K562 (cell line): ENCODE results near the gene SLC66A2. TPM values are rescaled to one million over a fixed set of nuclear protein-coding genes. Genes with fewer than 3 reads are reported as not detected.

Experiments used
- ATAC-seq: fragments of 200-7000 bp; cut with Tn5 transposase; 3 replicates; pipeline ENCODE4 v1.9.1; 2020; ENCODE audit warnings: moderate library complexity
- BruUV-seq: library from RNA; stranded (reverse); fragments of 400-500 nt; replicated peaks from 2 replicates; lab custom pipeline; 2021; lab: Mats Ljungman, UMichigan
- CTCF ChIA-PET: fragments of 300-600 bp; formaldehyde crosslinking; extraction: SDS; loops from one replicate; lab custom pipeline; 2021; ENCODE audit warnings: low intra/inter-chr PET ratio; lab: Yijun Ruan, JAX
- POLR2A ChIA-PET: fragments of 300-600, 350-650 bp; sonication (Branson Sonifier 250); formaldehyde crosslinking; extraction: SDS; loops from one replicate; lab custom pipeline; 2021; ENCODE audit warnings: antibody characterized with exemption, inconsistent platforms; lab: Yijun Ruan, JAX
- DNase-seq, 4 experiments: peaks; one replicate each; pipeline versions ENCODE4 v3.0.0 to v3.0.0-alpha.2; 2011 to 2018; ENCODE audit warnings: low spot score in 3 of 4, mixed read lengths in 3 of 4; ENCODE audit errors: extremely low read depth in 1 of 4
- FAIRE-seq: peaks from 2 replicates; lab custom pipeline; 2011; peaks lifted over from hg19 to GRCh38; lab: Jason Lieb, UNC
- H2AFZ ChIP-seq: 2 replicates; pipeline ENCODE4 v1.6.0; 2011; ENCODE audit warnings: low read depth, low read length, control low read depth, inconsistent platforms
- H3K27ac ChIP-seq: fragments of 200-600 bp; 3 replicates; pipeline ENCODE4 v1.8.0; 2011; ENCODE audit warnings: low read depth, mild to moderate bottlenecking, control low read depth, inconsistent platforms, low read length, moderate library complexity, mixed read lengths; ENCODE audit errors: extremely low read depth
- H3K27me3 ChIP-seq, 2 experiments: fragments of 300-600 bp in 1 of 2; 2 replicates in 1 of 2; 3 replicates in 1 of 2; pipeline versions ENCODE4 v1.6.0 to v1.8.0; 2011; ENCODE audit warnings: inconsistent platforms in 2 of 2, low read length in 2 of 2, mild to moderate bottlenecking in 1 of 2, mixed read lengths in 1 of 2, moderate library complexity in 1 of 2; ENCODE audit not compliant: control insufficient read depth in 2 of 2, insufficient read depth in 2 of 2
- H3K36me3 ChIP-seq: fragments of 300-600 bp; 3 replicates; pipeline ENCODE4 v1.8.0; 2011; ENCODE audit warnings: mild to moderate bottlenecking, low read length, inconsistent platforms; ENCODE audit not compliant: control insufficient read depth, insufficient read depth
- H3K4me1 ChIP-seq, 2 experiments: fragments of 200-600 bp in 1 of 2; replicated peaks in 1 of 2; 2 replicates in 1 of 2; 3 replicates in 1 of 2; pipeline versions ENCODE4 v1.5.1 to v1.8.0; 2011; ENCODE audit warnings: inconsistent platforms in 2 of 2, low read length in 2 of 2, mild to moderate bottlenecking in 1 of 2, mixed read lengths in 1 of 2, moderate library complexity in 1 of 2; ENCODE audit not compliant: control insufficient read depth in 2 of 2, insufficient read depth in 2 of 2
- H3K4me2 ChIP-seq: 2 replicates; pipeline ENCODE4 v1.6.1; 2011; ENCODE audit warnings: low read length, control low read depth, inconsistent platforms, mixed read lengths; ENCODE audit not compliant: insufficient read depth
- H3K4me3 ChIP-seq: fragments of 200-600 bp; sonication (generic), shearing (Covaris generic); 2 replicates; pipeline ENCODE4 v1.5.1; 2016; ENCODE audit warnings: control low read depth, inconsistent platforms
- H3K79me2 ChIP-seq: fragments of 200-600 bp; 3 replicates; pipeline ENCODE4 v1.8.0; 2011; ENCODE audit warnings: low read length, inconsistent platforms; ENCODE audit not compliant: control insufficient read depth, insufficient read depth
- H3K9ac ChIP-seq, 2 experiments: 2 replicates each; pipeline versions ENCODE4 v1.6.0 to v1.6.1; 2011; ENCODE audit warnings: low read depth in 2 of 2, low read length in 2 of 2, control low read depth in 1 of 2, inconsistent platforms in 1 of 2, mild to moderate bottlenecking in 1 of 2, mixed read lengths in 1 of 2; ENCODE audit not compliant: insufficient read depth in 1 of 2
- H3K9me1 ChIP-seq: one replicate; pipeline ENCODE4 v1.6.0; 2011; ENCODE audit warnings: inconsistent platforms, mild to moderate bottlenecking, low read length, moderate library complexity; ENCODE audit not compliant: control insufficient read depth, insufficient read depth
- H3K9me3 ChIP-seq: replicated peaks from 2 replicates; pipeline ENCODE4 v1.5.1; 2011; ENCODE audit warnings: low read depth, low read length, inconsistent platforms; ENCODE audit not compliant: control insufficient read depth, insufficient read depth
- H4K20me1 ChIP-seq: replicated peaks from 2 replicates; pipeline ENCODE4 v1.6.1; 2011; ENCODE audit warnings: low read length, inconsistent platforms, mixed read lengths; ENCODE audit not compliant: control insufficient read depth, insufficient read depth
- FOXK1 ChIP-seq: sonication (generic); formaldehyde crosslinking; IDR thresholded peaks from 2 replicates; pipeline ENCODE4 v1.8.0; 2022; ENCODE audit warnings: missing genetic modification reagents, mild to moderate bottlenecking, borderline replicate concordance
- GTF2A2 ChIP-seq: IDR thresholded peaks from 2 replicates; pipeline ENCODE4 v1.6.1; 2016; ENCODE audit warnings: mild to moderate bottlenecking, missing genetic modification characterization, missing compliant biosample characterization
- NCOA4 ChIP-seq: fragments of 450-650 bp; IDR thresholded peaks from 2 replicates; pipeline ENCODE4 v1.6.1; 2018; ENCODE audit warnings: mild to moderate bottlenecking; ENCODE audit not compliant: partially characterized antibody
- RBFOX2 ChIP-seq: fragments of 200-400 bp; formaldehyde crosslinking; IDR thresholded peaks from 2 replicates; pipeline ENCODE4 v1.6.1; 2017; ENCODE audit warnings: low read depth, mild to moderate bottlenecking, low read length, moderate library complexity
- TCF3 ChIP-seq: sonication (generic); formaldehyde crosslinking; IDR thresholded peaks from 2 replicates; pipeline ENCODE4 v1.4.0; 2020; ENCODE audit warnings: mild to moderate bottlenecking, missing genetic modification reagents
- ZNF408 ChIP-seq: fragments of 250-450 bp; sonication (Bioruptor Pico); IDR thresholded peaks from 2 replicates; pipeline ENCODE4 v1.4.0; 2020; ENCODE audit warnings: low read depth, mild to moderate bottlenecking, moderate library complexity
- ZNF507 ChIP-seq: conservative IDR thresholded peaks from 2 replicates; pipeline ENCODE4 v1.6.1; 2017; ENCODE audit warnings: missing genetic modification characterization, missing compliant biosample characterization
- WGBS: fragments of 100-300 bp; shearing (Covaris generic); methylation state at CpG from one replicate; pipeline ENCODE4 v1.1.6; 2016; ENCODE audit warnings: low coverage, mixed read lengths; ENCODE audit not compliant: insufficient coverage; ENCODE audit errors: missing lambda C conversion rate; 5-methylcytosine and 5-hydroxymethylcytosine counted together
- in situ Hi-C: fragments of 300-500 bp; cut with MboI; formaldehyde crosslinking; loops from 4 replicates; pipeline ENCODE4 v1.15.0; 2018; ENCODE audit warnings: inconsistent platforms, mixed read lengths
- intact Hi-C: fragments of 100-400 bp; cut with micrococcal nuclease; formaldehyde crosslinking; loops from 2 replicates; pipeline ENCODE4 v1.14.2; 2022
- polyA plus RNA-seq, 8 experiments: library from polyadenylated mRNA; depleted of rRNA in 4 of 8; stranded (reverse) in 5 of 8; unstranded in 3 of 8; fragments of >200 nt; fragmentation: Nextera tagmentation in 2 of 8; fragmentation: Illumina TruSeq in 1 of 8; extraction: Ambion mirVana in 2 of 8; extraction: Trizol in 1 of 8; gene quantifications; 2 replicates each; pipeline versions ENCODE4 v1.2.1 to v1.2.3, GENCODE V29; 2011 to 2014; ENCODE audit warnings: inconsistent platforms in 1 of 8, missing spikeins in 1 of 8
- total RNA-seq, 7 experiments: library from RNA; depleted of rRNA in 6 of 7; stranded (reverse); fragments of >200 nt in 6 of 7; fragmentation: Illumina TruSeq in 2 of 7; extraction: Trizol in 2 of 7; gene quantifications; 2 replicates each; pipeline versions ENCODE4 v1.2.1 to v1.2.3, GENCODE V29; 2011 to 2021; ENCODE audit warnings: low replicate concordance in 1 of 7
- TF ChIP-seq, protein P1 (sequence below): fragments of 200-800 bp; sonication (Bioruptor generic); IDR thresholded peaks from 2 replicates; pipeline ENCODE4 v1.6.1; 2017; ENCODE audit warnings: missing genetic modification characterization, missing compliant biosample characterization
- TF ChIP-seq, protein P2 (sequence below), 3 experiments: IDR thresholded peaks in 2 of 3; conservative IDR thresholded peaks in 1 of 3; 2 replicates each; pipeline ENCODE4 v1.5.1; 2011 to 2012; ENCODE audit warnings: low read length in 3 of 3, mild to moderate bottlenecking in 3 of 3, control low read depth in 2 of 3, improper control_type of control experiment in 1 of 3, inconsistent platforms in 1 of 3, low read depth in 1 of 3, mixed read lengths in 1 of 3, moderate library complexity in 1 of 3; ENCODE audit not compliant: insufficient read depth in 2 of 3
- TF ChIP-seq, protein P3 (sequence below): fragments of 250-450 bp; sonication (Bioruptor Pico); IDR thresholded peaks from 2 replicates; pipeline ENCODE4 v1.5.0; 2021; ENCODE audit warnings: mild to moderate bottlenecking, borderline replicate concordance

SLC66A2 gene
- total and polyA plus RNA-seq, 9 of the 15 experiments (the other 6 are each of a cell fraction or from before 2014, with no cell fraction given), result 0.25 to 17.5 (median 5.6) TPM

DNA sequence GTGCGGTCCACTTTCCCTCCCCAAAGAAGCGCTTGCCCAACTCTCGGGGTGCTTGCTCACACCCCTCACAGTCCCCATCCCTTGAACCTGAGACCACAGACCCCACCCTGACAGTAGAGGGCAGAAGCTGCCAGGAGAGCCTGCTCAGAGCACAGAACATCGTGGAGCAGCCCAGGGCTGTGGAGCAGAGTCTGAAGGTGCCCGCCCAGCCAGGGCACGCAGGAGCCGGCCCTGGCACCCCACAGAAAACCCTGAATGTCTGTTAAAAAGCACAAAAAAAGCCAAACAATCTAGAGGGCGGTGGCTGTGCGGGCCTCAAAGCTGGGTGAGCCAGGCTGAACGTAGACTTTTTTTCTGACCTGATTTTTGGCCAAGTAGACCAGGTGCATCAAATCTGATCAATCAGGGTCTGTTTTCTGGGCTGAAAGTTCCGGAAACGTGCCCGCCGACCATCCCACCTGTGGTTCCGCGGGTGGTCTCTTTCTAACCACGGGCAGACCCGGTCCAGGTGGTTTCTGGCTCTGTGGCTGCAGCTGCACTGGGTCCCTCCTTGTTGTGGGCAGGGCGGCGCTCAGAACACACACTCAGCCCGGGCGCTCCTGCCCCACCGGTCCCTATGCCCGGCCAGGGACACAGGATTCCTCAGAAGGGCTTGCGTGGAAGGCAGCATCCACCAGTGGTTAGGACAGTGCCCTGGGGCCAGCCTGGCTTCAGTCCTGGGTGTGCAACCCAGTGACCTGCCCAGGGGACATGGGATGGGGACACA is 66.3 kb downstream of the SLC66A2 start:
- ATAC-seq, result no peak
- TF ChIP-seq NCOA4 (no peak), FOXK1 (CRISPR knock-in tag) (no peak), ZNF408 (CRISPR knock-in tag) (no peak), ZNF507 (tag) (no peak), GTF2A2 (no peak), RBFOX2 (no peak), TCF3 (CRISPR knock-in tag) (no peak)
- TF ChIP-seq, protein P1, sequence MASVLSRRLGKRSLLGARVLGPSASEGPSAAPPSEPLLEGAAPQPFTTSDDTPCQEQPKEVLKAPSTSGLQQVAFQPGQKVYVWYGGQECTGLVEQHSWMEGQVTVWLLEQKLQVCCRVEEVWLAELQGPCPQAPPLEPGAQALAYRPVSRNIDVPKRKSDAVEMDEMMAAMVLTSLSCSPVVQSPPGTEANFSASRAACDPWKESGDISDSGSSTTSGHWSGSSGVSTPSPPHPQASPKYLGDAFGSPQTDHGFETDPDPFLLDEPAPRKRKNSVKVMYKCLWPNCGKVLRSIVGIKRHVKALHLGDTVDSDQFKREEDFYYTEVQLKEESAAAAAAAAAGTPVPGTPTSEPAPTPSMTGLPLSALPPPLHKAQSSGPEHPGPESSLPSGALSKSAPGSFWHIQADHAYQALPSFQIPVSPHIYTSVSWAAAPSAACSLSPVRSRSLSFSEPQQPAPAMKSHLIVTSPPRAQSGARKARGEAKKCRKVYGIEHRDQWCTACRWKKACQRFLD (CRISPR knock-in tag), result no peak
- TF ChIP-seq, protein P2, sequence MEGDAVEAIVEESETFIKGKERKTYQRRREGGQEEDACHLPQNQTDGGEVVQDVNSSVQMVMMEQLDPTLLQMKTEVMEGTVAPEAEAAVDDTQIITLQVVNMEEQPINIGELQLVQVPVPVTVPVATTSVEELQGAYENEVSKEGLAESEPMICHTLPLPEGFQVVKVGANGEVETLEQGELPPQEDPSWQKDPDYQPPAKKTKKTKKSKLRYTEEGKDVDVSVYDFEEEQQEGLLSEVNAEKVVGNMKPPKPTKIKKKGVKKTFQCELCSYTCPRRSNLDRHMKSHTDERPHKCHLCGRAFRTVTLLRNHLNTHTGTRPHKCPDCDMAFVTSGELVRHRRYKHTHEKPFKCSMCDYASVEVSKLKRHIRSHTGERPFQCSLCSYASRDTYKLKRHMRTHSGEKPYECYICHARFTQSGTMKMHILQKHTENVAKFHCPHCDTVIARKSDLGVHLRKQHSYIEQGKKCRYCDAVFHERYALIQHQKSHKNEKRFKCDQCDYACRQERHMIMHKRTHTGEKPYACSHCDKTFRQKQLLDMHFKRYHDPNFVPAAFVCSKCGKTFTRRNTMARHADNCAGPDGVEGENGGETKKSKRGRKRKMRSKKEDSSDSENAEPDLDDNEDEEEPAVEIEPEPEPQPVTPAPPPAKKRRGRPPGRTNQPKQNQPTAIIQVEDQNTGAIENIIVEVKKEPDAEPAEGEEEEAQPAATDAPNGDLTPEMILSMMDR (IDR thresholded peaks at IDR 0.05 in 2 of 3, conservative IDR thresholded peaks at IDR 0.05 in 1 of 3; ENCODE audit: insufficient read depth in 2 of 3, low read depth in 1 of 3, low read length in 3 of 3), result no peak; a peak in 1 of 6 replicates
- TF ChIP-seq, protein P3, sequence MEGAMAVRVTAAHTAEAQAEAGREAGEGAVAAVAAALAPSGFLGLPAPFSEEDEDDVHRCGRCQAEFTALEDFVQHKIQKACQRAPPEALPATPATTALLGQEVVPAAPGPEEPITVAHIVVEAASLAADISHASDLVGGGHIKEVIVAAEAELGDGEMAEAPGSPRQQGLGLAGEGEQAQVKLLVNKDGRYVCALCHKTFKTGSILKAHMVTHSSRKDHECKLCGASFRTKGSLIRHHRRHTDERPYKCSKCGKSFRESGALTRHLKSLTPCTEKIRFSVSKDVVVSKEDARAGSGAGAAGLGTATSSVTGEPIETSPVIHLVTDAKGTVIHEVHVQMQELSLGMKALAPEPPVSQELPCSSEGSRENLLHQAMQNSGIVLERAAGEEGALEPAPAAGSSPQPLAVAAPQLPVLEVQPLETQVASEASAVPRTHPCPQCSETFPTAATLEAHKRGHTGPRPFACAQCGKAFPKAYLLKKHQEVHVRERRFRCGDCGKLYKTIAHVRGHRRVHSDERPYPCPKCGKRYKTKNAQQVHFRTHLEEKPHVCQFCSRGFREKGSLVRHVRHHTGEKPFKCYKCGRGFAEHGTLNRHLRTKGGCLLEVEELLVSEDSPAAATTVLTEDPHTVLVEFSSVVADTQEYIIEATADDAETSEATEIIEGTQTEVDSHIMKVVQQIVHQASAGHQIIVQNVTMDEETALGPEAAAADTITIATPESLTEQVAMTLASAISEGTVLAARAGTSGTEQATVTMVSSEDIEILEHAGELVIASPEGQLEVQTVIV, result no peak

More for the DNA sequence above, 66.3 kb downstream of the SLC66A2 start:
- no peak overlapping the region for H3K4me3 ChIP-seq
- BruUV-seq, result no TSS peak
- no peak overlapping the region for H3K4me2 ChIP-seq
- ChIA-PET POLR2A (interaction anchor here (0.6 kb wide), 1 partner anchor 263 kb away, joined by 3 read pairs; no protein-coding TSS in a partner anchor), CTCF (no interaction called here)
- FAIRE-seq (no peak), DNase-seq (no peak)
- no peaks in the 10 kb centered on the region for H3K9me3 ChIP-seq
- H4K20me1 ChIP-seq, result no peaks in the 10 kb centered on the region
- in situ Hi-C loops (no loop called here), intact Hi-C loops (no loop called here)
- no peak overlapping the region for H3K9ac ChIP-seq
- peaks cover 0 to 7% of the 10 kb centered on the region in 2 experiments; a peak in 1 of 5 replicates for H3K27me3 ChIP-seq
- H2AFZ ChIP-seq, result no peak overlapping the region
- no peak overlapping the region for H3K27ac ChIP-seq
- no peaks in the 10 kb centered on the region for H3K79me2 ChIP-seq
- H3K9me1 ChIP-seq, result no peaks in the 10 kb centered on the region
- no peaks in the 10 kb centered on the region for H3K36me3 ChIP-seq
- under 1% methylated on average over 17 of the region's 25 CpGs for WGBS
- no peaks in the 10 kb centered on the region; a peak in 1 of 5 replicates for H3K4me1 ChIP-seq
